HL-60 (cell line): Measurements from ENCODE around the gene TSNAXIP1.

Experiments used
- CTCF ChIP-seq: IDR thresholded peaks from one replicate; pipeline ENCODE4 v1.5.1; 2011; ENCODE audit warnings: low read length, control low read depth, inconsistent platforms; ENCODE audit not compliant: insufficient read depth
- GABPA ChIP-seq: IDR thresholded peaks from 2 replicates; pipeline ENCODE4 v1.6.1; 2012; ENCODE audit warnings: low read depth
- POLR2AphosphoS5 ChIP-seq: IDR thresholded peaks from 2 replicates; pipeline ENCODE4 v1.6.1; 2012; ENCODE audit warnings: low read depth
- TF ChIP-seq, protein P1 (sequence below): IDR thresholded peaks from 2 replicates; pipeline ENCODE4 v1.6.1; 2012; ENCODE audit warnings: low read depth; ENCODE audit not compliant: insufficient replicate concordance

- TF ChIP-seq CTCF: no peak
- TF ChIP-seq POLR2AphosphoS5: no peak
- TF ChIP-seq, protein P1, sequence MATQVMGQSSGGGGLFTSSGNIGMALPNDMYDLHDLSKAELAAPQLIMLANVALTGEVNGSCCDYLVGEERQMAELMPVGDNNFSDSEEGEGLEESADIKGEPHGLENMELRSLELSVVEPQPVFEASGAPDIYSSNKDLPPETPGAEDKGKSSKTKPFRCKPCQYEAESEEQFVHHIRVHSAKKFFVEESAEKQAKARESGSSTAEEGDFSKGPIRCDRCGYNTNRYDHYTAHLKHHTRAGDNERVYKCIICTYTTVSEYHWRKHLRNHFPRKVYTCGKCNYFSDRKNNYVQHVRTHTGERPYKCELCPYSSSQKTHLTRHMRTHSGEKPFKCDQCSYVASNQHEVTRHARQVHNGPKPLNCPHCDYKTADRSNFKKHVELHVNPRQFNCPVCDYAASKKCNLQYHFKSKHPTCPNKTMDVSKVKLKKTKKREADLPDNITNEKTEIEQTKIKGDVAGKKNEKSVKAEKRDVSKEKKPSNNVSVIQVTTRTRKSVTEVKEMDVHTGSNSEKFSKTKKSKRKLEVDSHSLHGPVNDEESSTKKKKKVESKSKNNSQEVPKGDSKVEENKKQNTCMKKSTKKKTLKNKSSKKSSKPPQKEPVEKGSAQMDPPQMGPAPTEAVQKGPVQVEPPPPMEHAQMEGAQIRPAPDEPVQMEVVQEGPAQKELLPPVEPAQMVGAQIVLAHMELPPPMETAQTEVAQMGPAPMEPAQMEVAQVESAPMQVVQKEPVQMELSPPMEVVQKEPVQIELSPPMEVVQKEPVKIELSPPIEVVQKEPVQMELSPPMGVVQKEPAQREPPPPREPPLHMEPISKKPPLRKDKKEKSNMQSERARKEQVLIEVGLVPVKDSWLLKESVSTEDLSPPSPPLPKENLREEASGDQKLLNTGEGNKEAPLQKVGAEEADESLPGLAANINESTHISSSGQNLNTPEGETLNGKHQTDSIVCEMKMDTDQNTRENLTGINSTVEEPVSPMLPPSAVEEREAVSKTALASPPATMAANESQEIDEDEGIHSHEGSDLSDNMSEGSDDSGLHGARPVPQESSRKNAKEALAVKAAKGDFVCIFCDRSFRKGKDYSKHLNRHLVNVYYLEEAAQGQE: no peak
- no peak for TF ChIP-seq GABPA
Measured at GRCh38 chr16:67874372-67874771, 67.7 kb downstream of the TSNAXIP1 start.
